H1 (cell line): ENCODE results near the gene MYH2. TPM values are rescaled to one million over a fixed set of nuclear protein-coding genes. Genes with fewer than 3 reads are reported as not detected.
A peak's percentile ranks its signal among the peaks of the same experiment; 100 is the strongest.

Experiments
- CTCF ChIA-PET: fragments of 300-600 bp; sonication (Branson Sonifier 250); formaldehyde crosslinking; loops from one replicate; lab custom pipeline; 2021; ENCODE audit not compliant: partially characterized antibody; lab: Charles Lee
- POLR2A ChIA-PET: fragments of 300-600 bp; sonication (Branson Sonifier 250); formaldehyde crosslinking; loops from one replicate; lab custom pipeline; 2021; ENCODE audit warnings: inconsistent platforms; ENCODE audit not compliant: partially characterized antibody; lab: Charles Lee
- DNase-seq, 2 experiments: peaks; one replicate each; pipeline versions ENCODE4 v3.0.0 to v3.0.0-alpha.2; 2010 to 2022; ENCODE audit warnings: low spot score in 2 of 2, low read depth in 1 of 2, mixed read lengths in 1 of 2
- FAIRE-seq: peaks from 2 replicates; lab custom pipeline; 2011; peaks lifted over from hg19 to GRCh38; lab: Jason Lieb, UNC
- H2AFZ ChIP-seq: 2 replicates; pipeline ENCODE4 v1.8.1; 2012; ENCODE audit warnings: low read length, inconsistent platforms
- H2AK5ac ChIP-seq: 2 replicates; pipeline ENCODE4 v1.6.1; 2013; ENCODE audit warnings: low read depth, low read length
- H2BK120ac ChIP-seq: replicated peaks from 2 replicates; pipeline ENCODE3; 2013; ENCODE audit warnings: low read depth, low read length, inconsistent platforms
- H2BK12ac ChIP-seq: 2 replicates; pipeline ENCODE4 v1.6.1; 2013; ENCODE audit warnings: low read depth, low read length
- H2BK15ac ChIP-seq: 2 replicates; pipeline ENCODE4 v1.6.1; 2013; ENCODE audit warnings: low read length
- H2BK20ac ChIP-seq: 2 replicates; pipeline ENCODE4 v1.6.1; 2013; ENCODE audit warnings: low read length
- H2BK5ac ChIP-seq: 2 replicates; pipeline ENCODE4 v1.6.1; 2013; ENCODE audit warnings: low read depth, low read length
- H3K14ac ChIP-seq: 2 replicates; pipeline ENCODE4 v1.6.1; 2013; ENCODE audit warnings: inconsistent platforms; ENCODE audit not compliant: insufficient read length
- H3K18ac ChIP-seq: 2 replicates; pipeline ENCODE4 v1.6.1; 2013; ENCODE audit warnings: low read length; ENCODE audit errors: extremely low read depth
- H3K23ac ChIP-seq: 2 replicates; pipeline ENCODE4 v1.6.1; 2013; ENCODE audit warnings: inconsistent platforms; ENCODE audit not compliant: insufficient read length
- H3K23me2 ChIP-seq: 2 replicates; pipeline ENCODE4 v1.6.1; 2013; ENCODE audit warnings: low read depth, low read length
- H3K27ac ChIP-seq: 2 replicates; pipeline ENCODE4 v1.6.1; 2011; ENCODE audit warnings: low read depth, low read length, inconsistent platforms
- H3K27me3 ChIP-seq, 4 experiments: replicated peaks in 1 of 4; 1 replicate in 1 of 4; 2 replicates in 3 of 4; pipeline versions ENCODE4 v1.6.1 to v1.8.1; 2011 to 2013; ENCODE audit warnings: low read length in 3 of 4, mild to moderate bottlenecking in 3 of 4, inconsistent platforms in 2 of 4, mixed read lengths in 2 of 4, moderate library complexity in 1 of 4; ENCODE audit not compliant: control insufficient read depth in 3 of 4, insufficient read depth in 3 of 4; ENCODE audit errors: extremely low read depth in 1 of 4
- H3K36me3 ChIP-seq, 4 experiments: 2 replicates each; pipeline versions ENCODE4 v1.6.1 to v1.8.1; 2011 to 2013; ENCODE audit warnings: mild to moderate bottlenecking in 4 of 4, low read length in 3 of 4, moderate library complexity in 2 of 4, control low read depth in 1 of 4, inconsistent platforms in 1 of 4; ENCODE audit not compliant: insufficient read depth in 4 of 4, control insufficient read depth in 2 of 4
- H3K4ac ChIP-seq: replicated peaks from 2 replicates; pipeline ENCODE3; 2013; ENCODE audit warnings: low read length, low read depth, mixed read lengths, inconsistent platforms; ENCODE audit not compliant: insufficient read length
- H3K4me1 ChIP-seq, 4 experiments: replicated peaks in 1 of 4; 1 replicate in 1 of 4; 2 replicates in 3 of 4; pipeline versions ENCODE4 v1.6.1 to v1.8.1; 2011 to 2013; ENCODE audit warnings: low read length in 3 of 4, inconsistent platforms in 2 of 4, mixed read lengths in 1 of 4; ENCODE audit not compliant: insufficient read depth in 4 of 4, control insufficient read depth in 3 of 4
- H3K4me2 ChIP-seq, 2 experiments: 2 replicates each; pipeline versions ENCODE4 v1.6.1 to v1.8.1; 2011 to 2013; ENCODE audit warnings: low read depth in 2 of 2, low read length in 2 of 2, control low read depth in 1 of 2, inconsistent platforms in 1 of 2, mild to moderate bottlenecking in 1 of 2; ENCODE audit not compliant: insufficient read depth in 1 of 2
- H3K4me3 ChIP-seq, 4 experiments: fragments of 200-600, 300-600 bp in 1 of 4; sonication (generic), shearing (Covaris generic), sonication (Bioruptor Twin) in 1 of 4; 2 replicates each; pipeline versions ENCODE4 v1.5.1 to v1.8.1; 2011 to 2016; ENCODE audit warnings: low read length in 4 of 4, low read depth in 3 of 4, control low read depth in 2 of 4, inconsistent platforms in 2 of 4, mild to moderate bottlenecking in 2 of 4, mixed read lengths in 1 of 4, moderate library complexity in 1 of 4; ENCODE audit not compliant: insufficient read depth in 2 of 4; ENCODE audit errors: extremely low read depth in 1 of 4
- H3K56ac ChIP-seq: replicated peaks from 2 replicates; pipeline ENCODE3; 2013; ENCODE audit warnings: low read depth, mild to moderate bottlenecking, mixed read lengths, low read length, inconsistent platforms; ENCODE audit not compliant: insufficient read length
- H3K79me1 ChIP-seq: 2 replicates; pipeline ENCODE4 v1.6.1; 2013; ENCODE audit warnings: low read depth, low read length, control low read depth
- H3K79me2 ChIP-seq, 2 experiments: 2 replicates each; pipeline versions ENCODE4 v1.6.1 to v1.8.1; 2012 to 2013; ENCODE audit warnings: low read length in 2 of 2, mild to moderate bottlenecking in 2 of 2, inconsistent platforms in 1 of 2; ENCODE audit not compliant: insufficient read depth in 2 of 2, control insufficient read depth in 1 of 2
- H3K9ac ChIP-seq, 4 experiments: replicated peaks in 1 of 4; 1 replicate in 1 of 4; 2 replicates in 3 of 4; pipeline versions ENCODE4 v1.6.1 to v1.8.1; 2011 to 2013; ENCODE audit warnings: low read depth in 3 of 4, low read length in 3 of 4, control low read depth in 2 of 4, mild to moderate bottlenecking in 2 of 4, moderate library complexity in 2 of 4, inconsistent platforms in 1 of 4; ENCODE audit errors: extremely low read depth in 1 of 4
- H3K9me3 ChIP-seq, 2 experiments: 2 replicates each; pipeline versions ENCODE4 v1.6.1 to v1.8.1; 2012 to 2013; ENCODE audit warnings: mild to moderate bottlenecking in 2 of 2, moderate library complexity in 2 of 2, control low read depth in 1 of 2, inconsistent platforms in 1 of 2, low read depth in 1 of 2, low read length in 1 of 2, mixed read lengths in 1 of 2; ENCODE audit not compliant: insufficient read depth in 2 of 2
- H4K20me1 ChIP-seq, 2 experiments: replicated peaks in 1 of 2; 2 replicates each; pipeline versions ENCODE3 to v1.8.1; 2011 to 2013; ENCODE audit warnings: inconsistent platforms in 2 of 2, low read length in 2 of 2, mild to moderate bottlenecking in 1 of 2; ENCODE audit not compliant: insufficient read depth in 2 of 2, control insufficient read depth in 1 of 2
- H4K5ac ChIP-seq: 2 replicates; pipeline ENCODE4 v1.6.1; 2013; ENCODE audit warnings: low read length, low read depth, mixed read lengths, inconsistent platforms; ENCODE audit not compliant: insufficient read length
- H4K8ac ChIP-seq: 2 replicates; pipeline ENCODE4 v1.8.0; 2013; ENCODE audit warnings: mild to moderate bottlenecking, moderate library complexity, low read length, inconsistent platforms; ENCODE audit not compliant: insufficient read depth; ENCODE audit errors: extremely low read depth
- H4K91ac ChIP-seq: replicated peaks from 2 replicates; pipeline ENCODE3; 2013; ENCODE audit warnings: low read length, mixed read lengths, inconsistent platforms; ENCODE audit not compliant: insufficient read length
- ATF2 ChIP-seq: IDR thresholded peaks from 2 replicates; pipeline ENCODE4 v1.6.1; 2012; ENCODE audit warnings: low read length, inconsistent platforms
- ATF3 ChIP-seq: IDR thresholded peaks from 2 replicates; pipeline ENCODE4 v1.6.1; 2011; ENCODE audit warnings: low read depth, mild to moderate bottlenecking, low read length; ENCODE audit not compliant: insufficient read depth
- EGR1 ChIP-seq: IDR thresholded peaks from 2 replicates; pipeline ENCODE4 v1.6.1; 2011; ENCODE audit warnings: low read depth, low read length, borderline replicate concordance
- EP300 ChIP-seq, 2 experiments: IDR thresholded peaks; 1 replicate in 1 of 2; 2 replicates in 1 of 2; pipeline ENCODE4 v1.6.1; 2011 to 2012; ENCODE audit warnings: low read depth in 2 of 2, low read length in 2 of 2, mild to moderate bottlenecking in 2 of 2, borderline replicate concordance in 1 of 2, inconsistent platforms in 1 of 2, moderate library complexity in 1 of 2
- EZH2 ChIP-seq: fragments of 200-600 bp; sonication (generic); IDR thresholded peaks from 2 replicates; pipeline ENCODE4 v1.7.1; 2012; ENCODE audit warnings: low read depth, mild to moderate bottlenecking, moderate library complexity, low read length, inconsistent platforms; ENCODE audit not compliant: severe bottlenecking
- POLR2A ChIP-seq, 2 experiments: IDR thresholded peaks; 1 replicate in 1 of 2; 2 replicates in 1 of 2; pipeline ENCODE4 v1.6.1; 2011; ENCODE audit warnings: low read depth in 2 of 2, low read length in 2 of 2, mild to moderate bottlenecking in 2 of 2; ENCODE audit errors: control extremely low read depth in 1 of 2
- RXRA ChIP-seq: IDR thresholded peaks from 2 replicates; pipeline ENCODE4 v1.6.1; 2011; ENCODE audit warnings: low read depth, mild to moderate bottlenecking, low read length, moderate library complexity; ENCODE audit not compliant: insufficient read depth
- SIX5 ChIP-seq: IDR thresholded peaks from 2 replicates; pipeline ENCODE4 v1.6.1; 2011; ENCODE audit warnings: mild to moderate bottlenecking, low read depth, low read length
- SP4 ChIP-seq: IDR thresholded peaks from 2 replicates; pipeline ENCODE4 v1.6.1; 2012; ENCODE audit warnings: low read length, inconsistent platforms
- TBP ChIP-seq: IDR thresholded peaks from 2 replicates; pipeline ENCODE4 v1.6.1; 2011; ENCODE audit warnings: low read depth, low read length, improper control_type of control experiment
- YY1 ChIP-seq: IDR thresholded peaks from 2 replicates; pipeline ENCODE4 v1.6.1; 2011; ENCODE audit warnings: low read depth, mild to moderate bottlenecking, low read length
- WGBS, 2 experiments: shearing (Covaris generic) in 1 of 2; methylation state at CpG; one replicate each; pipeline versions ENCODE4 v1.1.6 to v1.1.7; 2013 to 2015; ENCODE audit warnings: low lambda C conversion rate in 2 of 2, mixed read lengths in 2 of 2, inconsistent platforms in 1 of 2, low coverage in 1 of 2, missing lambda C conversion rate in 1 of 2; ENCODE audit not compliant: insufficient replicate concordance in 2 of 2, insufficient coverage in 1 of 2, insufficient read length in 1 of 2; ENCODE audit errors: extremely low coverage in 1 of 2, missing lambda C conversion rate in 1 of 2; 5-methylcytosine and 5-hydroxymethylcytosine counted together
- polyA plus RNA-seq, 7 experiments: library from polyadenylated mRNA; depleted of rRNA in 3 of 7; stranded (reverse) in 5 of 7; unstranded in 2 of 7; fragments of >200 nt in 5 of 7; fragments of 200-250 nt in 2 of 7; gene quantifications; 1 replicate in 5 of 7; 2 replicates in 1 of 7; 4 replicates in 1 of 7; pipeline versions ENCODE4 v1.2.1 to v1.2.3, GENCODE V29; 2011 to 2013; ENCODE audit warnings: missing spikeins in 2 of 7, mixed read lengths in 2 of 7
- total RNA-seq: library from RNA; stranded (reverse); fragmentation: NEBNext Ultra II Directional; extraction: Animal tissue kit (Norgen Biotek cat#: 25700); gene quantifications from 2 replicates; pipeline ENCODE4 v1.2.1, GENCODE V29; 2021

MYH2 gene
- total and polyA plus RNA-seq, 2 of the 8 experiments (the other 6 are each of a cell fraction or from before 2014, with no cell fraction given) = 1.0 to 9.0 TPM

GRCh38 chr17:10556301-10557005 lies 7.0 kb upstream of the MYH2 start:
- CTCF ChIA-PET = interaction anchor here (0.7 to 1.1 kb wide), 3 partner anchors 9 to 58 kb away, joined by 3 read pairs; no protein-coding TSS in a partner anchor
- TF ChIP-seq EZH2 (no peak), ATF3 (no peak), RXRA (no peak), YY1 (no peak), SP4 (no peak), TBP (no peak), ATF2 (no peak), POLR2A (IDR thresholded peaks at IDR 0.05; ENCODE audit: control extremely low read depth in 1 of 2, low read depth in 2 of 2, low read length in 2 of 2) (no peak), EP300 (IDR thresholded peaks at IDR 0.05; ENCODE audit: borderline replicate concordance in 1 of 2, low read depth in 2 of 2, low read length in 2 of 2) (no peak), EGR1 (no peak), SIX5 (no peak)

More at GRCh38 chr17:10556301-10557005, 7.0 kb upstream of the MYH2 start:
- Histone ChIP-seq H2BK12ac (no peak overlapping the region), H3K23me2 (no peaks in the 10 kb centered on the region), H4K91ac (no peak overlapping the region), H4K8ac (no peak overlapping the region; the same call in 1 of the 2 replicates), H3K4me2 (no peak overlapping the region), H3K4me1 (peaks cover 0 to 2% (median 0%) of the 10 kb centered on the region in 4 experiments; a peak in 2 of 7 replicates), H2AFZ (peak overlapping the region; percentile 33; the same call in 1 of the 2 replicates), H3K36me3 (no peaks in the 10 kb centered on the region), H3K79me2 (no peaks in the 10 kb centered on the region), H3K23ac (no peak overlapping the region), H4K5ac (no peak overlapping the region), H3K79me1 (no peaks in the 10 kb centered on the region), H3K4ac (peak overlapping the region; percentile 57), H3K56ac (no peak overlapping the region), H3K27ac (no peak overlapping the region), H3K27me3 (no peaks in the 10 kb centered on the region), H2BK120ac (no peak overlapping the region), H3K4me3 (no peak overlapping the region), H2BK5ac (no peak overlapping the region; the same call in 1 of the 2 replicates), H3K14ac (no peak overlapping the region), H3K9ac (no peak overlapping the region), H3K18ac (no peak overlapping the region), H2AK5ac (no peak overlapping the region), H2BK20ac (0 out of 2 replicates have a peak overlapping the region, but pooled peaks have one; percentile 13), H2BK15ac (no peak overlapping the region; the same call in 1 of the 2 replicates), H3K9me3 (no peaks in the 10 kb centered on the region), H4K20me1 (no peaks in the 10 kb centered on the region)
- 89% methylated on average over 5 of the region's 5 CpGs; no CpG with 5 or more reads in 1 of the 2 experiments for WGBS, 2 experiments
- FAIRE-seq (no peak), DNase-seq (no peak)
- POLR2A ChIA-PET = no interaction called here
